Embryonic facial prominence (tissue), 1 donor: ENCODE data around the gene CHRNA4.
"Not testable (repeated sequence)": the region's sequence is repeated elsewhere in the genome, so short reads cannot be mapped to it uniquely, and the experiment has no call there.

Experiments
- DNase-seq: peaks from one replicate; pipeline ENCODE4 v3.0.0-alpha.2; 2016; ENCODE audit errors: extremely low spot score

Gene CHRNA4

DNA sequence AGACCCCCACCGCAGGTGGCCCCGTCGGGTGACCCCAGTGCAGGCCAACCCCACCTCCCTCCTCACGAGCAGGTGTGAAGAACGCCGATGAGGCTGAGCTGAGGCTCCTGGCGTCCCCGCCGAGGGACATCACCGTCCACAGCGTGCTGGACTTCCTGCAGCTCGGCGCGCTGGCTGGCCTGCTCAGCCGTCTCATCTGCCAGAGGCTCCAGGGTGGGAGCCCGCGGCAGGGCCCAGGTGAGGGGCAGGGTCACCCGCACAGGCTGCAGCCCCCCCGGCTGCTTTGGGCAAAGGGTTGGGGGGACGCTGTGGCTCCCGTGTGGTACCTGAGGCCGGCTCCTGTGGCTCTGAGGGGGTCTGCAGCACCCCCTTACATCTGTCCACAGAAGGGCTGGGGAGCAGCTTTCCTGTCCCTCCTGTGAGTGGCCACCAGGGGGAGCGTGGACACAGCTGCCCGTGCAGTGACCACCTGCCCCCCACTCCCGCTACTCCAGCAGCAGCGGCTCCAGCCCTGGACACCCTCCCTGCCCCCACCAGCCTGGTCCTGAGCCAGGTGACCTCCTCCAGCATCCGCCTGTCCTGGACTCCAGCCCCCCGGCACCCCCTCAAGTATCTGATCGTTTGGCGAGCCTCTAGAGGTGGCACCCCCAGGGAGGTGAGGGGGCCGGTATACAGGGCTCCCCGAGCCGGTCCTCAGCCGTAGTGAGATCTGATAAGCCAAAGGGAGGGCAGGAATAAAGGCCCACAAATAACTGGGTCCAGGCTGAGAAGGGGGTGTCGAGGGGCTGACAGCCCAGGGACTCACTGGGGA is 51.7 kb downstream of the CHRNA4 start:
- DNase-seq = no peak

DNA sequence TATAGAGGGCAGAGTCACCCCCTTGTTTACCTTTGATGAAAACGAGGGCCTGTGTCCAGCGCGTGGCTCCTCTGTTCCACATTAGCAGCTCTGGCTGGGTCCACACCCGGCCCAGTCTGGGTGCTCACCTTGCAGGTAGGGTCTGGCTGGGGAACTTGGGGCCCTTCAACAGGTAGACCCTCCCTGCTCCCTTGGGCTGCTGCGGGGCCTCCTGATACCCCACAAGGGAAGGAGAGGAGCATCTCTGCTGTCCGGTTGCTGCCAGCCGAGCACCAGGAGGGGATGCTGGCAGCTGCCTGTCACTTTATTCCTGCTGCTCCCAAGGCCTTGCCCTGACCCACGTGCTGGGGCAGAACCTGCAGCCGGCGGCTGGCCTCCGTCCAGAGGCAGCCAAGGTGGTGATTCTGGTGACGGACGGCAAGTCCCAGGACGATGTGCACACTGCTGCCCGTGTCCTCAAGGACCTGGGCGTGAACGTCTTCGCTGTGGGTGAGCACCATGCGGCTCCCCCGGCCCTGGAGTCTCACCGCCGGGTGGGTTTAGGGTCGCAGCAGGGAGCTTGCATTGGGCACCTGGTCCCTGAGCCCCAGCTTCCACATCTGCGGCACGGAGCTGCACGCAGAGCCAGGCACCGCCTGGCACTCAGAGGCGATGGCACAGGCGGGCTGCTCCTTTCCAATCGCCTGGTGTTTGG is 52.8 kb downstream of the CHRNA4 start:
- DNase-seq = no peak

- no peak for DNase-seq
Observed at GRCh38 chr20:63307538-63308217, 53.5 kb downstream of the CHRNA4 start.

DNA sequence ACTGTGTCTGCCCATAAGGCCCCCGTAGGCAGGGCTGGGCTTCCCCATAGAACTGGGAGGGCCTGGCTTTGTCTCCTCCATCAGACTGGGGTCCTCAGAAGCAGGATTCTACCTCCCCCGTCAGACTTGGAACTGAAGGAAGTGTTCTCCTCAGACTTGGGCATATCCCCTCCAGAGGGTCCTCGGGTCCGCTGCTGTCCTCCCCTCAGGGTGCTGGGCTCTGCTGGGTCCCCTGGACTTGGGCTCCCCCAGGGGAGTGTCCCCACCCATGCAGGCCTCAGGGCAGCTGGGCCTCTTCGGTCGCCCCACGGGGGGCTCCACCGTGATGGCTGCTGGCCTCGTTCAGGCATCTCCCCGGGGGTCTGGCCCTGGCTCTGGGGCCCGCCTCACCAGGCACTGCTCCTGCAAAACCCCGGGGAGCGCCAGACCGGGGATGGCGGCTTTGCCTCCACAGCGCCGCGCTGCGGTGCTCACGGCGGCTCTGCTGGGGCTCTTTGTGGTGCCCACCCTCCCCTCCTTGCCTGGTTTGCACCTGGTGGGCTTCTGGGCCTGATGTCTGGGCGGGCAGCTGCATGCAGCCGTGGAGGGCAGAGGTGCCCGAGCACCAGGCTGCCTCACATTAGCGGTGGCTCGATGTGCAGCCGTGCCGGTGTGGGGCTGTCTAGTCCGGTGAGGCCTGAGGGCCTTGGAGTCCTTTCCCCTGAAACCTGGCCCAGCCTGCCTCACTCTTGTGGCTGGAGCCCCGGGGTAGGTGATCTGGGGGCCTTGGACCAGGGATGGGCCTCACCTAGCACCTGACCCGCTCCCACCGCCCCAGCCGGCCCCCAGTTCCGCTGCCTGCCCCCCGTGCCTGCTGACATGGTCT is 54.2 kb downstream of the CHRNA4 start:
- DNase-seq = no peak

- not testable (repeated sequence) for DNase-seq
Observed at GRCh38 chr20:63305933-63306672, 55.0 kb downstream of the CHRNA4 start.

DNA sequence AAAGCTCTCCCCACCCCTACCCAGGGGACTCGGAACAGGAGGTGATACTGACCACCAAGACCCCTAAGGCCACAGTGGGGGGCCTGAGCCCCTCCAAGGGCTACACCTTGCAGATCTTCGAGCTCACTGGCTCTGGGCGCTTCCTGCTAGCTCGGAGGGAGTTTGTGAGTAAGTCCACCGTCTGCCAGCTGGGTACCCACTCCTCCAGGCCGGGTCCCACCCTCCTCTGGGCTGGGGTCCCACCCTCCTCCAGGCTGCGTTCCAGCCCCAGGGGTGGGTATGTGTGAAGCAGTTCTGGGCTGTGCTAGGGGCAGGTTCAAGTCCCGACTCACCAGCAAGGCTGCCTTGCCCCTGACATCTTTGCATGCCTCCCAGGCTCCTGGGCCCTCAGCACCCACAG is 55.8 kb downstream of the CHRNA4 start:
- DNase-seq = no peak

DNA sequence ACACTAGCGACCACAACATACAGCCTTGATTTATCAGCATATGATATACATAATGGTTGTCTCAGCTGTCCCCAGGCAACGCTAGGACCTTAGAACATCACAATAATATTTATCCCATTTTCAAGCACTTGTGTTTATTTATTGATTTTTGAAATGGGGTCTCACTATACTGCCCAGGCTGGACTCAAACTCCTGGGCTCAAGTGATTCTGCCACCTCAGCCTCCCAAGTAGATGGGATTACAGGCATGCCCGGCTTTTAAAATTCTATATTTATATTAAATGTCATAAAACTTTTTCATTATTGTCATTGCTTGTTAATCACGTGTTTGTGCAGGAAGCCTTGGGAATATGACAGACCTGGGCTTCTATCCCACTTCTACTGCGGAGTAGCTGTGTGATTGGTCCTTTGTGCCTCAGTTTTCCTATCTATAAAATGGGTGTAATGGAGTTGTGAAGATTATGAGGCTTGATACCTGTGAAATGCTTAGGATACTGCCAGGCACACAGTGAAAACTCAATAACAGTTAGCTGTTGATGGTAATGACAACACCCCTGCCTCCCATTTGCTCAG is 58.0 kb downstream of the CHRNA4 start:
- no peak for DNase-seq

- DNase-seq = no peak
Observed at GRCh38 chr20:63301671-63302070, 59.5 kb downstream of the CHRNA4 start.

- no peak for DNase-seq
Observed at GRCh38 chr20:63298731-63299312, 62.3 kb downstream of the CHRNA4 start.

DNA sequence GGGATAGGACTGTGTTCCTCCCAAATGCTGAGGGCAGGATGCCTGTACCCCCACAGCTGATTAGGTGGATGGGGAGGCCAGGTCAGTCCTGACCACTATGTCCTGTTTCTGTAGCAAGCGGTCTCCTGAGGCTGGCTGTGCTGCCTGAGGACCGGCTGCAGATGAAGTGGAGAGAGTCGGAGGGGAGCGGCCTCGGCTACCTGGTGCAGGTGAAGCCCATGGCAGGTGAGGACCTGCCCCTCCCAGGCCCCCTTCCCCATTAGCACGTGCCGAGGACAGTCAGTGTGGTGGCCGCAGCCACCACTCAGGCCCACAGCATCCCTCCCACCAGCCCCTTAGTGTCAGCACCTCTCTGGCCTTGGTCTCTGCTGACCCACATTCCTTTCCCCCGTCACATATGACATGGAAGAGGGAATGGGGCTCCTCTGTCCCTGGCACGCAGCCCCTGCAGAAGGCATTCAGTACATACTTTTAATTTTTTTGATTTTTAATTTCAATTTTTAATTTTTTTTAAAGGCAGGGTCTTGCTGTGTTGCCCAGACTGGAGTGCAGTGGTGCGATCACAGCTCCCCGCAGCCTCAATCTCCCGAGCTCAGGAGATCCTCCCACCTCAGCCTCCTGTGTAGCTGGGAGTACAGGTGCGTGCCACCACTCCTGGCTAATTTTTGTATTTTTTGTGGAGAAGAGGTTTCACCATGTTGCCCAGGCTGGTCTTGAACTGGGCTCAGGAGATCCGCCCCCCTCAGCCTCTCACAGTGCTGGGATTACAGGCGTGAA is 63.2 kb downstream of the CHRNA4 start:
- DNase-seq = no peak

DNA sequence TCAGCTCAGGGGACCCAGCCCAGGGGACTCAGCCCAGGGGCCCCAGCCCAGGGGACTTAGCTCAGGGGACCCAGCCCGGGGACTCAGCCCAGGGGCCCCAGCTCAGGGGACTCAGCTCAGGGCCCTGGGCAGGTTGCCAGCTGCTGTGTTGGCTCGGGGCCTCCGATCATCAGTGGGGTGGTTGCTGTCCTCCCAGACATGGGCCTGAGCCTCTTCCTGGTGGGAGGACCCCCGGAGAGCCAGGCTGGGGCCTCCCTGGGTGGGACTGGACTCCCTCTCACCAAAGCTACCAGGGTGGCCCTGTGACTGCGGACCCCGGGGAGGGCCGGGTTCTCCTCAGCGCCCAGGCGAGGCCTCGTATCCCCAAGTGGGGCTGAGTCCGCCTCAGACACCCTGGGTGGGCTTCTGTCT is 63.8 kb downstream of the CHRNA4 start:
- no peak for DNase-seq

- DNase-seq = no peak
Observed at GRCh38 chr20:63296531-63297299, 64.4 kb downstream of the CHRNA4 start.

GRCh38 chr20:63295846-63296245 is 65.3 kb downstream of the CHRNA4 start:
- DNase-seq = no peak

GRCh38 chr20:63295422-63295821 is 65.7 kb downstream of the CHRNA4 start:
- no peak for DNase-seq

DNA sequence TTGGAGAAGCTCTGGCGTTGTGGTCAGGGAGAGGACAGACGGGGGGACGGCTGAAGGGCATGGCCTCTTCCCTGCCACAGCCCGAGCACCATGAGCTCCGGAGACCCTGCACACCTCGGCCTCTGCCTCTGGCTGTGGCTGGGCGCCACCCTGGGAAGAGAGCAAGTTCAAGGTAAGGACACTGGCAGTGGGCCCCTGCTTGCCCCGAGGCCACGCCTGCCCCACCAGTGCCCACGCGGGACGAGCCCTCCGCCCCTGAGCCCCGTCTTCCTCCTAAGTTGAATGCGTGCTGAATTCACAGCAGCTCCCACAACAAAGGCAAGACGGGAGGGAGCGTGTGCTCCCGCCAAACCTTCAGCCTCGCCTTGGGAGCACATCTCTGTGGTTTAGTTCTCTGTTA is 66.1 kb downstream of the CHRNA4 start:
- no peak for DNase-seq

- DNase-seq = no peak
Observed at GRCh38 chr20:63294536-63294900, 66.6 kb downstream of the CHRNA4 start.

- DNase-seq = no peak
Observed at GRCh38 chr20:63293871-63294535, 67.1 kb downstream of the CHRNA4 start.

- DNase-seq = no peak
Observed at GRCh38 chr20:63293456-63293855, 67.7 kb downstream of the CHRNA4 start.
